H1 (cell line): Measurements from ENCODE around the gene C3orf49. TPM values are rescaled to one million over a fixed set of nuclear protein-coding genes. Genes with fewer than 3 reads are reported as not detected.

Source experiments
- CTCF ChIA-PET: fragments of 300-600 bp; sonication (Branson Sonifier 250); formaldehyde crosslinking; loops from one replicate; lab custom pipeline; 2021; ENCODE audit not compliant: partially characterized antibody; lab: Charles Lee
- POLR2A ChIA-PET: fragments of 300-600 bp; sonication (Branson Sonifier 250); formaldehyde crosslinking; loops from one replicate; lab custom pipeline; 2021; ENCODE audit warnings: inconsistent platforms; ENCODE audit not compliant: partially characterized antibody; lab: Charles Lee
- DNase-seq, 2 experiments: peaks; one replicate each; pipeline versions ENCODE4 v3.0.0 to v3.0.0-alpha.2; 2010 to 2022; ENCODE audit warnings: low spot score in 2 of 2, low read depth in 1 of 2, mixed read lengths in 1 of 2
- FAIRE-seq: peaks from 2 replicates; lab custom pipeline; 2011; peaks lifted over from hg19 to GRCh38; lab: Jason Lieb, UNC
- H2AFZ ChIP-seq: 2 replicates; pipeline ENCODE4 v1.8.1; 2012; ENCODE audit warnings: low read length, inconsistent platforms
- H2AK5ac ChIP-seq: 2 replicates; pipeline ENCODE4 v1.6.1; 2013; ENCODE audit warnings: low read depth, low read length
- H2BK120ac ChIP-seq: replicated peaks from 2 replicates; pipeline ENCODE3; 2013; ENCODE audit warnings: low read depth, low read length, inconsistent platforms
- H2BK12ac ChIP-seq: 2 replicates; pipeline ENCODE4 v1.6.1; 2013; ENCODE audit warnings: low read depth, low read length
- H2BK15ac ChIP-seq: 2 replicates; pipeline ENCODE4 v1.6.1; 2013; ENCODE audit warnings: low read length
- H2BK20ac ChIP-seq: 2 replicates; pipeline ENCODE4 v1.6.1; 2013; ENCODE audit warnings: low read length
- H2BK5ac ChIP-seq: 2 replicates; pipeline ENCODE4 v1.6.1; 2013; ENCODE audit warnings: low read depth, low read length
- H3K14ac ChIP-seq: 2 replicates; pipeline ENCODE4 v1.6.1; 2013; ENCODE audit warnings: inconsistent platforms; ENCODE audit not compliant: insufficient read length
- H3K18ac ChIP-seq: 2 replicates; pipeline ENCODE4 v1.6.1; 2013; ENCODE audit warnings: low read length; ENCODE audit errors: extremely low read depth
- H3K23ac ChIP-seq: 2 replicates; pipeline ENCODE4 v1.6.1; 2013; ENCODE audit warnings: inconsistent platforms; ENCODE audit not compliant: insufficient read length
- H3K23me2 ChIP-seq: 2 replicates; pipeline ENCODE4 v1.6.1; 2013; ENCODE audit warnings: low read depth, low read length
- H3K27ac ChIP-seq: 2 replicates; pipeline ENCODE4 v1.6.1; 2011; ENCODE audit warnings: low read depth, low read length, inconsistent platforms
- H3K27me3 ChIP-seq, 4 experiments: replicated peaks in 1 of 4; 1 replicate in 1 of 4; 2 replicates in 3 of 4; pipeline versions ENCODE4 v1.6.1 to v1.8.1; 2011 to 2013; ENCODE audit warnings: low read length in 3 of 4, mild to moderate bottlenecking in 3 of 4, inconsistent platforms in 2 of 4, mixed read lengths in 2 of 4, moderate library complexity in 1 of 4; ENCODE audit not compliant: control insufficient read depth in 3 of 4, insufficient read depth in 3 of 4; ENCODE audit errors: extremely low read depth in 1 of 4
- H3K36me3 ChIP-seq, 4 experiments: 2 replicates each; pipeline versions ENCODE4 v1.6.1 to v1.8.1; 2011 to 2013; ENCODE audit warnings: mild to moderate bottlenecking in 4 of 4, low read length in 3 of 4, moderate library complexity in 2 of 4, control low read depth in 1 of 4, inconsistent platforms in 1 of 4; ENCODE audit not compliant: insufficient read depth in 4 of 4, control insufficient read depth in 2 of 4
- H3K4ac ChIP-seq: replicated peaks from 2 replicates; pipeline ENCODE3; 2013; ENCODE audit warnings: low read length, low read depth, mixed read lengths, inconsistent platforms; ENCODE audit not compliant: insufficient read length
- H3K4me1 ChIP-seq, 4 experiments: replicated peaks in 1 of 4; 1 replicate in 1 of 4; 2 replicates in 3 of 4; pipeline versions ENCODE4 v1.6.1 to v1.8.1; 2011 to 2013; ENCODE audit warnings: low read length in 3 of 4, inconsistent platforms in 2 of 4, mixed read lengths in 1 of 4; ENCODE audit not compliant: insufficient read depth in 4 of 4, control insufficient read depth in 3 of 4
- H3K4me2 ChIP-seq, 2 experiments: 2 replicates each; pipeline versions ENCODE4 v1.6.1 to v1.8.1; 2011 to 2013; ENCODE audit warnings: low read depth in 2 of 2, low read length in 2 of 2, control low read depth in 1 of 2, inconsistent platforms in 1 of 2, mild to moderate bottlenecking in 1 of 2; ENCODE audit not compliant: insufficient read depth in 1 of 2
- H3K4me3 ChIP-seq, 4 experiments: fragments of 200-600, 300-600 bp in 1 of 4; sonication (generic), shearing (Covaris generic), sonication (Bioruptor Twin) in 1 of 4; 2 replicates each; pipeline versions ENCODE4 v1.5.1 to v1.8.1; 2011 to 2016; ENCODE audit warnings: low read length in 4 of 4, low read depth in 3 of 4, control low read depth in 2 of 4, inconsistent platforms in 2 of 4, mild to moderate bottlenecking in 2 of 4, mixed read lengths in 1 of 4, moderate library complexity in 1 of 4; ENCODE audit not compliant: insufficient read depth in 2 of 4; ENCODE audit errors: extremely low read depth in 1 of 4
- H3K56ac ChIP-seq: replicated peaks from 2 replicates; pipeline ENCODE3; 2013; ENCODE audit warnings: low read depth, mild to moderate bottlenecking, mixed read lengths, low read length, inconsistent platforms; ENCODE audit not compliant: insufficient read length
- H3K79me1 ChIP-seq: 2 replicates; pipeline ENCODE4 v1.6.1; 2013; ENCODE audit warnings: low read depth, low read length, control low read depth
- H3K79me2 ChIP-seq, 2 experiments: 2 replicates each; pipeline versions ENCODE4 v1.6.1 to v1.8.1; 2012 to 2013; ENCODE audit warnings: low read length in 2 of 2, mild to moderate bottlenecking in 2 of 2, inconsistent platforms in 1 of 2; ENCODE audit not compliant: insufficient read depth in 2 of 2, control insufficient read depth in 1 of 2
- H3K9ac ChIP-seq, 4 experiments: replicated peaks in 1 of 4; 1 replicate in 1 of 4; 2 replicates in 3 of 4; pipeline versions ENCODE4 v1.6.1 to v1.8.1; 2011 to 2013; ENCODE audit warnings: low read depth in 3 of 4, low read length in 3 of 4, control low read depth in 2 of 4, mild to moderate bottlenecking in 2 of 4, moderate library complexity in 2 of 4, inconsistent platforms in 1 of 4; ENCODE audit errors: extremely low read depth in 1 of 4
- H3K9me3 ChIP-seq, 2 experiments: 2 replicates each; pipeline versions ENCODE4 v1.6.1 to v1.8.1; 2012 to 2013; ENCODE audit warnings: mild to moderate bottlenecking in 2 of 2, moderate library complexity in 2 of 2, control low read depth in 1 of 2, inconsistent platforms in 1 of 2, low read depth in 1 of 2, low read length in 1 of 2, mixed read lengths in 1 of 2; ENCODE audit not compliant: insufficient read depth in 2 of 2
- H4K20me1 ChIP-seq, 2 experiments: replicated peaks in 1 of 2; 2 replicates each; pipeline versions ENCODE3 to v1.8.1; 2011 to 2013; ENCODE audit warnings: inconsistent platforms in 2 of 2, low read length in 2 of 2, mild to moderate bottlenecking in 1 of 2; ENCODE audit not compliant: insufficient read depth in 2 of 2, control insufficient read depth in 1 of 2
- H4K5ac ChIP-seq: 2 replicates; pipeline ENCODE4 v1.6.1; 2013; ENCODE audit warnings: low read length, low read depth, mixed read lengths, inconsistent platforms; ENCODE audit not compliant: insufficient read length
- H4K8ac ChIP-seq: 2 replicates; pipeline ENCODE4 v1.8.0; 2013; ENCODE audit warnings: mild to moderate bottlenecking, moderate library complexity, low read length, inconsistent platforms; ENCODE audit not compliant: insufficient read depth; ENCODE audit errors: extremely low read depth
- H4K91ac ChIP-seq: replicated peaks from 2 replicates; pipeline ENCODE3; 2013; ENCODE audit warnings: low read length, mixed read lengths, inconsistent platforms; ENCODE audit not compliant: insufficient read length
- EP300 ChIP-seq, 2 experiments: IDR thresholded peaks; 1 replicate in 1 of 2; 2 replicates in 1 of 2; pipeline ENCODE4 v1.6.1; 2011 to 2012; ENCODE audit warnings: low read depth in 2 of 2, low read length in 2 of 2, mild to moderate bottlenecking in 2 of 2, borderline replicate concordance in 1 of 2, inconsistent platforms in 1 of 2, moderate library complexity in 1 of 2
- RNF2 ChIP-seq: fragments of 200-900, 300-1000 bp; sonication (generic); IDR thresholded peaks from 2 replicates; pipeline ENCODE4 v1.7.1; 2016; ENCODE audit warnings: borderline replicate concordance, low read depth, mild to moderate bottlenecking, antibody characterized with exemption, low read length; ENCODE audit not compliant: poor library complexity, severe bottlenecking; ENCODE audit errors: missing control alignments
- SUZ12 ChIP-seq: fragments of 200-600 bp; sonication (generic); IDR thresholded peaks from 2 replicates; pipeline ENCODE4 v1.6.1; 2012; ENCODE audit warnings: mild to moderate bottlenecking, inconsistent platforms, low read length, moderate library complexity, mixed read lengths
- TAF1 ChIP-seq: IDR thresholded peaks from 2 replicates; pipeline ENCODE4 v1.6.1; 2011; ENCODE audit warnings: mild to moderate bottlenecking, low read depth, low read length
- WGBS, 2 experiments: shearing (Covaris generic) in 1 of 2; methylation state at CpG; one replicate each; pipeline versions ENCODE4 v1.1.6 to v1.1.7; 2013 to 2015; ENCODE audit warnings: low lambda C conversion rate in 2 of 2, mixed read lengths in 2 of 2, inconsistent platforms in 1 of 2, low coverage in 1 of 2, missing lambda C conversion rate in 1 of 2; ENCODE audit not compliant: insufficient replicate concordance in 2 of 2, insufficient coverage in 1 of 2, insufficient read length in 1 of 2; ENCODE audit errors: extremely low coverage in 1 of 2, missing lambda C conversion rate in 1 of 2; 5-methylcytosine and 5-hydroxymethylcytosine counted together
- polyA plus RNA-seq, 7 experiments: library from polyadenylated mRNA; depleted of rRNA in 3 of 7; stranded (reverse) in 5 of 7; unstranded in 2 of 7; fragments of >200 nt in 5 of 7; fragments of 200-250 nt in 2 of 7; gene quantifications; 1 replicate in 5 of 7; 2 replicates in 1 of 7; 4 replicates in 1 of 7; pipeline versions ENCODE4 v1.2.1 to v1.2.3, GENCODE V29; 2011 to 2013; ENCODE audit warnings: missing spikeins in 2 of 7, mixed read lengths in 2 of 7
- total RNA-seq: library from RNA; stranded (reverse); fragmentation: NEBNext Ultra II Directional; extraction: Animal tissue kit (Norgen Biotek cat#: 25700); gene quantifications from 2 replicates; pipeline ENCODE4 v1.2.1, GENCODE V29; 2021
- TF ChIP-seq, protein P1 (sequence below): IDR thresholded peaks from 2 replicates; pipeline ENCODE4 v1.6.1; 2012; ENCODE audit warnings: low read length, inconsistent platforms

Gene C3orf49
- total and polyA plus RNA-seq, 2 of the 8 experiments (the other 6 are each of a cell fraction or from before 2014, with no cell fraction given), result not detected

DNA sequence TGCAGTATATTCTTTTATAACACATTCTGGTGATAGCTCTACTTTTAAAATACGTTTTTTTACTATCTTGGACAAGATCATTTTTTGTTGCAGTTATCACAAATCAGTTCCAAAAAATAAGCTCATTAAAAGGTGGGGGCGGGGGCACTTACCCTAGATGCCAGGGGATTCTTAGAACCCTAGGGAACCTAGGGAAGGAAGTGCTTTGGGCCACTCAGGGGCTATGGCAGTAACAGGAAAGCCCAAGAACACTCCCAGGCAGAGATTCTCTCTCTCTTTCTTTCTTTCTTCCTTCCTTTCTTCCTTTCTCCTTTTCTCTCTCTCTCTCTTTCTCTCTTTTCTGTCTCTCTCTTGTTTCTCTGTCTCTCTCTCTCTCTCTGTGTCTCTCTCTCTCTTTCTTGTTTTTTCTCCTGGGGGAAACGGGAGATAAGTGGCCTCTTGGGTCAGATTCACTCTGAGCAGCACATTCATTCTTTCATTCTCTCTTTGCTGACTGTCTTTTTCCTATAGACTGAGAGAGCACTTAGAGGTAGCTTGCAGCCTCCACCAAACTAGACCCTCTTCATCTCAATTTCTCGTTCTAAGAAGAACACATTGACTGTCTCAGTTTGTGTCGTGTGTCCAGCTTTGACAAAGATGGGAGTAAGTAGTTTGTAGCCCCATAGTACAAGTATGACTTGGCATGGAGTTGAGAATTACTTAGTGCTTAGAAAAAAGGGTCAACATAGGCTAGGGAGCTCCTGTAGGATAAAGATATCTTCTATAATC, 76.5 kb downstream of the C3orf49 start:
- Histone ChIP-seq H2BK5ac (no peak overlapping the region), H3K4me2 (no peak overlapping the region), H4K5ac (no peak overlapping the region), H3K36me3 (peaks cover 0 to 4% (median 0%) of the 10 kb centered on the region in 4 experiments; a peak in 2 of 8 replicates), H2AFZ (no peak overlapping the region), H3K4me1 (peaks cover 0 to 3% (median 0%) of the 10 kb centered on the region in 4 experiments; a peak in 1 of 7 replicates), H2BK20ac (no peak overlapping the region), H4K20me1 (no peaks in the 10 kb centered on the region), H3K9me3 (no peaks in the 10 kb centered on the region), H2BK120ac (no peak overlapping the region), H3K56ac (no peak overlapping the region), H2BK12ac (no peak overlapping the region), H3K23me2 (no peaks in the 10 kb centered on the region), H3K4ac (no peak overlapping the region), H2AK5ac (no peak overlapping the region), H3K23ac (no peak overlapping the region), H3K4me3 (no peak overlapping the region), H4K91ac (no peak overlapping the region), H3K18ac (no peak overlapping the region), H4K8ac (no peak overlapping the region), H3K9ac (no peak overlapping the region), H2BK15ac (no peak overlapping the region), H3K79me2 (peaks cover 0 to 10% of the 10 kb centered on the region in 2 experiments; a peak in 1 of 4 replicates), H3K79me1 (0 out of 2 replicates have a peak, but pooled peaks cover 3% of the 10 kb centered on the region), H3K14ac (no peak overlapping the region), H3K27me3 (no peaks in the 10 kb centered on the region), H3K27ac (no peak overlapping the region)
- DNase-seq (no peak), FAIRE-seq (no peak)
- POLR2A ChIA-PET, result interaction anchor here (0.7 to 1.5 kb wide), 4 partner anchors 11 to 32 kb away, joined by 3 to 4 read pairs (median 3); partner anchors contain the start of genes ATXN7, SCAANT1 and THOC7
- CTCF ChIA-PET, result interaction anchor here (0.8 to 1.6 kb wide), 4 partner anchors 20 to 90 kb away, joined by 3 to 5 read pairs (median 4); no protein-coding TSS in a partner anchor
- WGBS, 2 experiments, result 67% methylated on average over 5 of the region's 5 CpGs; no CpG with 5 or more reads in 1 of the 2 experiments
- TF ChIP-seq RNF2, result no peak
- TF ChIP-seq, protein P1, sequence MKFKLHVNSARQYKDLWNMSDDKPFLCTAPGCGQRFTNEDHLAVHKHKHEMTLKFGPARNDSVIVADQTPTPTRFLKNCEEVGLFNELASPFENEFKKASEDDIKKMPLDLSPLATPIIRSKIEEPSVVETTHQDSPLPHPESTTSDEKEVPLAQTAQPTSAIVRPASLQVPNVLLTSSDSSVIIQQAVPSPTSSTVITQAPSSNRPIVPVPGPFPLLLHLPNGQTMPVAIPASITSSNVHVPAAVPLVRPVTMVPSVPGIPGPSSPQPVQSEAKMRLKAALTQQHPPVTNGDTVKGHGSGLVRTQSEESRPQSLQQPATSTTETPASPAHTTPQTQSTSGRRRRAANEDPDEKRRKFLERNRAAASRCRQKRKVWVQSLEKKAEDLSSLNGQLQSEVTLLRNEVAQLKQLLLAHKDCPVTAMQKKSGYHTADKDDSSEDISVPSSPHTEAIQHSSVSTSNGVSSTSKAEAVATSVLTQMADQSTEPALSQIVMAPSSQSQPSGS, result no peak
- no peak for TF ChIP-seq EP300 (IDR thresholded peaks at IDR 0.05; ENCODE audit: borderline replicate concordance in 1 of 2, low read depth in 2 of 2, low read length in 2 of 2)
- no peak for TF ChIP-seq SUZ12
- no peak for TF ChIP-seq TAF1
